ENCODE measurements around the gene ECHS1.

Gene ECHS1

DNA sequence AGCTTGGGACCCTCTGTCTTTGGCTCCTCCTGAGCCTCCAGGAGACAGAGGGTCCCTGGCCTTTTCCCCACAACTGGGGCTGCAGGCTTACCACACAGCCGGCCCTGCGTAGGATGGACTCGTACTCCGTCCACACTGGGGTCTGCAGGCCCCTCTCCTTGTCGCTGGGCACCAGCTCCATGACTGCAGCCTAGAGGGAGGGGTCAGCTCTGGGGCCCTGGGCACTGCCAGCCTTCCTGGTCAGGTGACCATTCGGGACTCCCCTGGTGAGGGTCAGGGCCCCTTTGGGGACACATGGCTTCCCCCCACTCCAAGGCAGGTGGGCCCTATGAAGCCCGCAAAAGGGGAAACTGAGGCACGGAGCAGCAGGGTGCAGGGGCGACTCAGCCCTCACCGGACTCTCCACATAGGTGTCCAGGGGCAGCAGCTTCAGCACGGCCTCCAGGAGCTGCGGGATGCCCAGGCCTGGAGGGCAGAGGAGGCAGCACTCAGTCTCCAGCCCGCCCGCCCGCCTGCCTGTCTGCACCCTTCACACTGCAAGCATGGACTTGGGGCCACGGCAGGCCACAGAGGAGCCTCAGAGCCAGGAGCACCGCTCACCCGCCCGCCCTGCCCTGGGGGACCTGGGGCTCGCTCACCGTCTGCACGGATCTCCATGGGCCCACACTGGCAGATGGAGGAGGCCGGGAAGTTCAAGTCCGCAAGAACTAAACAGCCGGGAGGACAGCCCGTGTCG is 16.4 kb downstream of the ECHS1 start:
- DNase-seq, result no peak

DNA sequence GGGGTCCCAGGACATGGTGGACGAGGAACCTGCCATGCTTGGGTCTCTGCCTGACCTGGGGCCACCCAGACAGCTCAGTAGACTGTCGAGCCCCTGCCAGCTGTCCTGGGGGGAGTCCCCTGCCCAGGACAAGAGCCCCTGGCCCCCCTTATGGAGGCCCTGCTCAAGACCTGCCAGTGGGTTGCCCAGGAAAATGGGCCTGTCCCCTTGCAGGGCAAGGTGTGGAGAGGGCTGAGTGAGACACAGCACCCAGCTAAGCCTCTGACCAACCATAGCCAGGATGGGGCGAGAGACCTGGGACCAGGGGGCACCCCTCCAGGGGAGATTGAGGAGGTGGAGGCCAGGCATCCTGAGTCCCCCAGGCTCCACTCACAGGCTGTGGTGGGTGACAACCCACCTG is 17.2 kb downstream of the ECHS1 start:
- no peak for DNase-seq

DNA sequence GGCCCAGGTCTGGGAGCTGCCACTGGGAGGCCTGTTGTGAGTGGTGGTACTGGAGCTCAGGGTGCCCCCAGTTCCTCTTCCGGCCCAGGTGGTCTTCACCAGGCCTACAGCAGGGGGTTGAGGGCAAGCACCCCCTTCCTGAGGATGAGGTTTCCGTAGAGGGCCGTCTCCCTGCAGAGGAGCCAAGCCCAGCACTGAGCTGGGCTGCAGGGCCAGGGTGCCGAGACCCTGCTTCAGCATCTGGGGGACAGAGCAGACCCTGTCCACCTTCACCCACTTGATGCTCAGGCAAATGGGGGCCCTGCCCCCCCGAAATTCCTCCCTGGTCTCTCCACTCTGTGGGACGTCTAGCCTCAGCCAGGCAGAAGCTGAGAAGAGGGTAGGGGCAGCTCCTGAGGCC is 17.9 kb downstream of the ECHS1 start:
- DNase-seq, result no peak

DNA sequence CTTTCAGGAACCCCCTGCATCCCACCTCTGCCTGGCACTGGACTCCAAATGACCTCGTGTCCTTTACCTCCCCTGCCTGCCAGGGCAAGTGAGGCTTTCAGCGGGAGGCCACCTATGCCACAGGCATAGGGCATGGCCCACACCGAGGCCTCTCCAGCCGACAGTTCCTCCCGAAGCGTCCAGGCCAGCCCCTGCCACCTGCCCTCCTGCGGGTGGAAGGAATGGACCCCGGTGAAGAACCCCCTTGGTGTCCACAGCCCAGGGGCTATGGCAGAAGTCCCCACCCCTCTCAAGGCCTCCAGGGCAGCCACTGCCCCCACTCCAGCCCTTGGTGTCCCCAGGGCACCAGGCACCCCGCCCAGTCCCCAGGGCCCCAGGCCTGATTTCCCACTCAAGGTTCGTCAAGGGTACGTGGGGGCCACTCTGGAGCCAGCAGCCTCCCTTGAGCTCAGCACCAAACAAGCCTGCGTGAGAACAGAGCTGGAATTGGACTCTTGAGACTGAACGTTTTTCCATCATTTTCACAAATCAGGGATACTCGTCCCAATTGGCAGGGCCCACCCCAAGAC is 18.4 kb downstream of the ECHS1 start:
- DNase-seq, result no peak

DNA sequence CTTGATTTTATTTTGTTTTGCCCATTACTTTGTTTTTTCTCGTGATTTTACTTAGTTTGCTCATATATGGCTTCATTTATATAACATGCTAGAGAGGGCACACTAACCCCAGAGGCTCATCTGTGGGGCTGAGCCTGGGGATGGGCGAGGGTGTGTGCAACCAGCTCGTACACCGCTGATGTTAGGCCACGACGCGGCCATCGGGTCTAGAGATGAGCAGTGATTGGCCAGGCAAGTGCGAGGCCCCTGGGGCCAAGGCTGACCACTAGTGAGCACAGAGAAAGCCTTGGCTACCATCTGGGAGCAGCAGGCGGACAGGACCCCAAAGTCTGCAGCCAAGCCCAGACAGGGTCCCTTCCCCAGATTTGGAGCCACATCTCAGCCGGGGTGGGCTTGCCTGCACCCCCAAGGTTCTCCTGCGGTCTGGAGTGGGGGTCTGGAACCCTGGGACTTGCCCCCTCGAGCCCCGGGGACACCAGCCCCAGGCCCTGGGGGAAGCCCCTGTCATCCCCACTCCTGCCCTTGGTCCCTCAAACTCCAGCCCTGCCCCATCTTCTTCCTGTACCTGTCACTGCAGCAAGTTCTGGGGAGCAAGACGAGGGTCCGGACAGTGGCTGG is 19.1 kb downstream of the ECHS1 start:
- no peak for DNase-seq

DNA sequence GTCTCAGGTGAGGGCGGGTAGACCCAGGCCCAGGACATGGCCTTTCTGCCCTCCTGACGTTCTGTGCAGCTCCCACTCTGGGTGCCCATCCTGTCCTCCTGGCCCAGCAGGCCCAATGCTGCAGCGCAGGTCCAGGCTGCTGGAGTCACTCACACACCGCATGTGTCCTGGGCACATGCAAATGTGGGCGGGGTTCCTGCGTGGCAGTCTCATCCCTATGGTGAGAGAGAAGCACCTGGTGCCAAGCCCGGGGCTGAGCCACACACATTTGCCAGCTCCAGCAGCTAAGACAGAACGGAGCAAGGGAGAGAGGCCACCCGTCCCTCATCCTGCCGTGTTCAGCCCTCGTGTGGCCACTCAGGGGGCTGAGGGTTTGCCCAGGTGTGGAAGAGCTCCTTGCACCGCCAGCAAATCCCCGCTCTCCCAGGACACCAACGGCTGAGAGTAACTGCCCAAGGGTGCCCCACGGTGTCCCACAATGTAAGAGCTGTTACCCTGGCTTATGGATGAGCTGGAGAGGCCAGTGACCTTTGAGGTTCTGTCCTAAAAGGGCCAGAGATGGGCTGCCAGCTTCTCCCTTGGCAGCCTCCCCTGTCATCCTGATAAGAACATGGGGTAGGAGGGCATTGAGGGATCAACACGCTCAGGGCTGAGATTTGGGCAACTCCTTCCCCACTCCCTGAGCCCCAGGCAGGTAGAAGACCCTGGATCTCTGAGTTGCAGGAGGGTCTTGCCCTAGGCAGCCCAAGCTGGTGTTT is 19.8 kb downstream of the ECHS1 start:
- DNase-seq, result no peak

DNA sequence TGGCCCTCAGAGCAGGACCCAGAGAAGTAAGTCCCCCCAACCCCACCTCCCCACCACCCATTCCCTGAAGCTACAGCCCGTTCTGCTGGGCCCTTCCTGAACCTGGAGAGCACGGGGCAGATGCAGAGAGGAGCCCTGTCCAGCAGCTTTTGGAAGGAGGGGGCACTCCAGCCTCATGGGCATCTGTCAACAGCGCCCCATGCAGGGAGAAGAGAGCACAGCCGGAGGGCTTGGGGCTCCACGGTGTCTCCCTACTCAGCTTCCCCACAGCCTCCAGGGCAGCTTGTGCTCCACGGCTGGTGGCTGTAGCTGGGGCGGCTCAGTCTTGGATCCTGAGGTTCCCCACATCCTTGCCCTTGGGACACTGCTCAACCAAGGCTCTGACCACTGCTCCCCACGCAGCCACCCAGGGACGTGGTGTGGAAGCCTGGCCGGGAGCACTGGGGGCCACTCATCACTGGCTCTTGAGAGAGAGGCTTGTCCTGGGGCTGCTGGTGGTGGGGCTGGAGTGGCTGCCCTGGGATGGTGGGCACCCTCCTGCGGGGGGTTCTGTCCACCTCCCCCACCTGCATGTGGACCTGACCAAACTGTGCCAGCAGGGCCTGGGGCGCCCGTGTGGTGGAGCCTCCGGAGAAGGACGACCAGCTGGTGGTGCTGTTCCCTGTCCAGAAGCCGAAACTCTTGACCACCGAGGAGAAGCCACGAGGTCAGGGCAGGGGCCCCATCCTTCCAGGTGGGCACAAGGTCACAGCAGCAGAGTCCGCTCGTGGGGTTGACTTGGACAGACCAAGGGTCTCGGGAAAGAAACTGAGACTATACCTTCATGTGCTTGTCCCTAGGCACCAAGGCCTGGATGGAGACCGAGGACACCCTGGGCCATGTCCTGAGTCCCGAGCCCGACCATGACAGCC is 21.5 kb downstream of the ECHS1 start:
- no peak for DNase-seq

DNA sequence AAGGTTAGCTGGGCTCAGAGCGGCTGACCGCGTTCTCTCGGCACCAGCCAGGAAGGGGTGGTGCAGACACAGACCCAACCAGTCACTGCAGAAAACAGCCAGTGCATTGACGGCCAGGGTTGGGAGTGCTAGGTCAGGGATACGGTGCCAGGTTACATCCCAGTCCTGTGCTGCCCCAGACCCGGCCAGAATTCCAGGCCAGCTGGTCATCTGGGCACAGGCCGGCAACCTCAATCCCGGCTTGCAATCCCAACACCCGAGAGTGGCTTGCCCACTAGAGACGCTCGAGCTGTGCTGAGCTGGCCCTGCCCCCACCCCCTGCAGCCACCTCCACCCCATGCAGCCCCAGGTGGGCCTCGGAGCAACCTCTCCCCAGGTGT is 22.2 kb downstream of the ECHS1 start:
- no peak for DNase-seq

DNA sequence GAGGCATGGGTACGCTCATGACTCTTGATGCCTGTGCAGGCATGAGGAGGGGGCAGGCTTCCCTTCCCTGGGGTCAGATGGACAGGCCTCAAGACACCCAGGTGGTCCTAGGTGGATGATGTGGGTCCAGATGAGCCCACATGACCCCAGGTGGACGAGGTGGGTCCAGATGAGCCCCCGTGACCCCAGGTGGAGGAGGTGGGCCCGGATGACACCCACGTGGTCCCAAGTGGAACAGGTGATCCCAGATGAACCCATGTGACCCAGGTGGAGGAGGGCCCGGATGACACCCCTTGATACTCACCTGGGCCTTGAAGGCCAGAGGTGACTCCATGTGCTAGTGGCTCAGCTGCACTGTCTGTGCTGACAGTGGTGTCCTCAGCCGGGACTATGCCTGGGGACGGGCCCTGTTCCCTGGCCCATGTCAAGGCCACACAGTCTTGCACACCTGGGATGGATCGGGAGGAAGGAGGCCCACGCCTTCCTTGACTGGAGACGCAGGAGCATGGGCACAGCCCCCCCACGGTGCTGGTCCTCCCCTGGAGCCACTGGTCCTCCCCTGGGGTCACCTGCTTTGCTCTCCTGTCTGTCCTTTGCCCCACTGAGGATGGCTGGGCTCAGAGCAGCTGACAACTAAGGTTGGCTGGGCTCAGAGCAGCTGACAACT is 22.7 kb downstream of the ECHS1 start:
- DNase-seq, result no peak

DNA sequence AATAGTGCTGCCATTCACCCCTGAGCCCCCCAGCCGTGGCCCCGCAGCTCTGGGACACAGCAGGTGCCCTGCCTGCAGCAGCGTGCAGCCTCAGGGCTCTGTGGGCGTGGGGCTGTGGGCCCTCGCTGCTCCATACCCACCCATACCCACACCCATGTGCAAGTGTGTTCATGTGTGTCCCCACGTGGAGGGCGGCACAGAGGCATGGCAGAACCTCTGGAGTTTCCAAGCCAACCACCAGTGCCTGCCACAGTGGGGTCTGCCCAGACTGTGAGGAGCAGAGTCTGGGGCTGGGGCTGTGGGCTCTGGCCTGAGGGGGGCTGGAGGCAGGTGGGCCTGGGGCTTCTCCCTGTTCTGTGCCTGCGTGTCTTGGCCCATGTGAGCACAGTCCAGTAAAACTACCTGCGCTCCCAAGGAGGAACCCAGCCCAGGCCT is 23.6 kb downstream of the ECHS1 start:
- no peak for DNase-seq

DNA sequence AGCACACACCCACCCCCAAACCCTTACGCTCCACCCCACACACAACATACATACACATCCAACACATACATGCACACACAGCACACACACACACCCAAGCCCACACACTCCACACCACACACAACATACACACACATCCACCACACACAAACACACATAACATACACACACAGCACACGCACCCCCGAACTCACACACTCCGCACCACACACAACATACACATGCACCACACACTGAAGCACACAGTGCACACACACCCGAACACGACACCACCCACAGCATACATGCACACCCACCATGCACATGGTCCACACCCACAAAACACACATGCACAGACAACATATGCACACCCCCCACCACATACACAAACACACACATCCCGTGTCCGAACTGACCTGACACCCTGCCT is 24.0 kb downstream of the ECHS1 start:
- DNase-seq, result no peak

DNA sequence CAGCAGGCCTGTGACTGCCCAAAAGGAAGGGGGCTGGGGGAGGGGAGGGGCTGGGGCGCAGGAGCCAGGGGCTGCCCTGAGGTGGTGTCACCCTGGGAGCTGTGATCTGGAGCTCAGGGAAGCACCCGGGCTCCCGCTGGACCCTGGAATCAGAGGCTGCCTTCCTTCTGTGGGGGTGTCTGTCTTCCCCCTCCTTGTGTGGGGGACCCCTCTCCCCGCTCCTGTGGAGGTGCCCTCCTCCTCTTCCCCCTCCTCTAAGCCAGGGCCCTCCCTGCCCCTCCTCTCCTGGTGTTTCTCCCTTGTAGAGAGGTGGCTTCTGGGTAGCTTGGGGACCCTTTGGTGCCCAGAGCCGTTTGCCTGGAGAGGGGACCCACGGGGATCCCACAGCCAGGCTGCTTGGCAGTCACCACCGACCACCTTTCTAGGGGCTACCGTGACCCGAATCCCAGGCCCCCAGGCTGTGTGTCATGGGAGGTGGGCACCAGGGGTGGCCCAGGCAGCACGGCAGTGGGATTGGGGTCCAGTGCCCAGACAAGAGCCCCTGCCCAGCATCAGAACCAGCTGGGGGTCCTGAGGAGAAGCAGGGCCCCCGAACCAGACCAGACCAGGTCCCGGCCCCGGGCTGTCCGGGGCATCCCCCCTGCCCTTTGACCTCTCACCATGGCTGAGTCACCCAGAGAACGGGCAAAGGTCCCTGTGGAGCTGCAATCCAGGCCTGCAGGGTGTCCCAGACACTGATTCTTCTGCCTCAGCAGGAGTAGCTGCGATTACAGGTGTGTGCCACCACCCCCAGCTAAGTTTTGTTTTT is 25.2 kb downstream of the ECHS1 start:
- no peak for DNase-seq

DNA sequence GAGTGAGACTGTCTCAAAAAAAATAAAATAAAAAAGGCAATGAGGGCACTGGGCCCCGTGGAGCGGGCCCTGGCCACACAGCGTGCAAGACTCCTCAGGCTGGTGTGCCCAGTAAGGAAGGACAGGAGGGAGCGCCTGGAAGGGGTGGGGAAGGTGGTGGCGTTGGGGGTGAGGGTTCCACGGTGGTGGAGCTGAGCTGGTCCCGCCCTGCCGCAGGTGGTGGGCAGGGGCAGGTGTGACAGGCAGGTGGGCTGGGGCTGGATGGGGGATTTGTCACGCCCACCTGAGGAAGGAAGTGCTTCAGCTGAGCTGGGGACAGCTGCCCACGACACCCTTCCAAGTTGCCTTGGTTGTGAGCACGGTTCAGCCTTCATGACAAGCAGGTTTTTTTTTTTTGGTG is 26.7 kb downstream of the ECHS1 start:
- DNase-seq, result no peak

DNA sequence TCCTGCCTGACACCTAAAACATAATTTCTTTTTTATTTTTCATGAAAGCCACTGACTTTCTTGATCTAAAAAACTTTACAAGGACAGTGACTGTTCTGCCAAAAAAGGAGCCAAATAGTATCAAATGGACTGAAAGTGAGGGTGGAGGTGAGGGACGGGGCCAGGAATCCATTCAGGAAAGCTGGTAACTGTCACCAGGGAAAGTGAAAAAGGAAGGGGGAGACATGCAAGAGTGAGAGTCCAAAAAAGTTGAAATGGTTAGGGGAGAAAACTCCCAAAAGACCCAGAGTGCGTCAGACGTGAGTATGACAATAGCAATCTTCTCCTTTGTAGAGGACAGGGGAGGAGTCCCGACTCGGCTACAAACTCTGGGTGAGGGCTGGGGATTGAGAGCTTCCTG is 28.9 kb downstream of the ECHS1 start:
- DNase-seq, result no peak

DNA sequence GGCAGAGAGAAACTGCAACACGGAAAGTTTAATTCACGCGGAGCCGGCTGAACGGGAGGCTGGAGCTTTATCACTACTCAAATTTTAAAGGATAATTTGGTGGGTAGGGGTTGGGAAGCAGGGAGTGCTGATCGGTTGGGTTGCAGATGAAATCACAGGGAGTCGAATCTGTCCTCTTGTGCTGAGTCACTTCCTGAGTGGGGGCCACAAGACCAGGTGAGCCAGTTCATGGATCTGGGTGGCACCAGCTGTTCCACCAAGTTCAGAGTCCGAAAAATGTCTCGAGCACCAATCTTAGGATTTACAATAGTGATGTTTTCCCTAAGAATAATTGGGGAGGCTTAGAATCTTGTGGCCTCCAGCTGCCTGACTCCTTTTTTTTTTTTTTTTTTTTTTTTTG is 29.6 kb downstream of the ECHS1 start:
- DNase-seq, result no peak

DNA sequence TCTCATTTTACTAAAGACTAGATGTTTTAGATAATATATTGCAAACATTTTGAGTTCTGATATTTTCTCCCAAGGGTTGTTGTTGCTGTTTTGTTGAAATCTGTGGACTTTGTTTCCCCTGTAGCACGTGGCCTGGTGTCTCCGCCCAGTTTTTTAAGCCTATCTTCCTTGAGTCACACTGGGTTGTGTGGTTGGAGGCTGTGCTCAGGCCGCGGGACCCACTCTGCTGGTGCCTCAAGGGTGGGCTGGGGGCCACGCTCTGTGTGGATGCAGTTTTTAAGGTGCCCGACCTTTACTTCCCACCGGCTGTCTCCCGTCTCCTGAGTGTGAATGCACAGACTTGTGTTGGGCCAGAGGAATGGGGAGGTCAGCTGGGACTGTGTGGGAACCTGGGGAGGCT is 30.2 kb downstream of the ECHS1 start:
- no peak for DNase-seq

DNA sequence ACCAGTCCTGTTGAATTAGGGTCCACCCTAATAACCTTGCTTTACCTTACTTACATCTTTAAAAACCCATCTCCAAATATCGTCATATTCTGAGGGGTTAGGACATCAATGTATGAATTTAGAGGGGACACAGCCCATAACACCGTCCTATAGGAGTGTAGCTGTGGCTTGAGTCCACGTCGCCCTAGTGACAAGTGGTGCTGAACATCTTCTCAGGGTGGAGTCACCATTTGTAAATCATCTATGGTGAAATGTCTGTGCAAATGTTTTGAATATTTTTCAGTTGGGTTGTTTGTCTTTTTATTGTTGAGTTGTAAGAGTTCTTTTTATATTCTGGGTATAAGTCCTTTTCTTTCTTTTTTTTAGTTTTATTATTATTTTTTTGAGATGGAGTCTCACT is 31.2 kb downstream of the ECHS1 start:
- no peak for DNase-seq

DNA sequence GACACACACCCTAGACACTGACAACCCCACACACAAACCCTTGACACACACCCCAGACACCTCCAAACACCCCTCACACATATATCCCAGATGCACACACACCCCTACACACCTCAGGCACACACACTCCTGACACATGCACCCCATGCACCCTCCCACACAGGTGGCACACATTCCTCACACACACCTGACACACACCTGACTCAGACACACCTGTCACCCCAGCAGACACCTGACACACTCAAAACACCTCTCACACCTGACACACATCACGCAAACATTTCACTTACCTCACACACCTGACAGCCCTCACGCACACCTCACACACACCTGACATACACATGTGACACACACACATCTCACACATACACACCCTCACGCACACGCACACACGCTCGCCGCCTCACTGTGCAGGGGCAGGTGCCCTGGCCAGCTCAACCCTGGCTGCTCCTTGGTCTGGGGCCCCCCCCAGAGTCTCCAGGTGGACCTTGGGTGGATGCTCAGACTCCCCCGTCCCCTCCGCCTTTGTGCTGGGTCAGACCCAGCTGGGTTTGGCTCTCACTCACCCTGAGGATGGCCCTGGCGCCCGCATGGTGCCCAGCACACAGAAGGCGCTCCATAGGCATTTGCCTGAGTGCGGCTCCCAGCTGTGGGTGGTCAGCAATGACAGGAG is 33.3 kb downstream of the ECHS1 start:
- DNase-seq, result no peak

DNA sequence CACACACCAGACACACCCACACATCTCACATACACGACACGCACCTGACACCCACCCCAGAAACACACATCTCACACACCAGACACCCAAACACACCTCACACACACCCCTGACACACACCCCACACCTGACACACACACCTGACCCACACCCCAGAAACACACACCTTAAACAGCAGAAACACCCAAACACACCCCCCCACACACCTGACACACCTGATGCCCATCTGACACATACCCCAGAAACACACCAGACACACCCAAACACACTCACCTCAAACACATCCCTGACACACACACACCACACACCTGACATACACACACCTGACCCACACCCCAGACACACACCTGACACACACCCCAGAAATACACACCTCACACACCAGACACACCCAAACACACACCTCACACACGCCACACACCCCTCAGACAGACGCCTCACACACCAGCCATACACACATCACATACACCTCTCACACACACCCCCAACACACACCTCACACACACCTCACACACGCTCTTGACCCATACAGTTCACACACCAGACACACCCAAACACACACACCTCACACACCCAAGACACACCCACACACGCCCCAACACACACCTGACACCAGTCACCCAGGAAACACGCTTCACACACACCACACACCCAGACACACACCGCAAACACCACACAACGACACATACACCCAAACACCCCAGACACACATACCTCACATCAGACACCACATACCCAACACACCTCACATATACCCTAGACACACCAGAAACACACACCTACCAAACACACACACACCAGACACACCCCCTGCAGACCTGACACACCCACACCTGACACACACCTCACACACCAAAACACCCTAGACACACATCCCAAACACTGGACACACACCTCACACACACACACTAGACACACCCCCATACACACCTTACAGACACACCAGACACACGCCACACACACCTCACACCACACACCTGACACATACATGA is 34.8 kb downstream of the ECHS1 start:
- no peak for DNase-seq

DNA sequence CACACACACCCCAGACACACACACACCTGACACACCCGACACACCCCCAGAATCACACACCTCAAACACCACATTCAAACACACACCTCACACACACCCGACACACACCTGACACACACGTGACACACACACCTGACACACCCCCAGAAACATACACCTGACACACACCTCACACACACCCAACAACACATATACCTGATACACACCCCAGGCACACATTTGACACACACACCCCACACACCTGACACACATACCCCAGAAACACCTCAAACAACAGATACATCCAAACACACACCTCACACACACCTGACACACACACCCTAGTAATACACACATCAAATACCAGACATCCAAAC is 35.8 kb downstream of the ECHS1 start:
- DNase-seq, result no peak
